GM18909 (cell line): Measurements from ENCODE around the gene PRR23E.

Source experiments
- ATAC-seq: cut with Tn5 transposase; IDR thresholded peaks from one replicate; pipeline ENCODE4 v1.9.1; 2021; ENCODE audit warnings: mild to moderate bottlenecking; ENCODE audit not compliant: unreplicated experiment, poor library complexity

Gene PRR23E

GRCh38 chr3:127206611-127207516, 13.9 kb downstream of the PRR23E start:
- no peak for ATAC-seq

GRCh38 chr3:127207727-127208482, 15.0 kb downstream of the PRR23E start:
- no peak for ATAC-seq

GRCh38 chr3:127208483-127209100, 15.7 kb downstream of the PRR23E start:
- no peak for ATAC-seq

GRCh38 chr3:127209155-127209839, 16.4 kb downstream of the PRR23E start:
- no peak for ATAC-seq

GRCh38 chr3:127209840-127210653, 17.1 kb downstream of the PRR23E start:
- no peak for ATAC-seq

- no peak for ATAC-seq
Observed at GRCh38 chr3:127210654-127210943, 17.7 kb downstream of the PRR23E start.

GRCh38 chr3:127211118-127212060, 18.5 kb downstream of the PRR23E start:
- no peak for ATAC-seq

GRCh38 chr3:127212231-127212630, 19.3 kb downstream of the PRR23E start:
- no peak for ATAC-seq

GRCh38 chr3:127212711-127213110, 19.8 kb downstream of the PRR23E start:
- ATAC-seq: no peak

- no peak for ATAC-seq
Observed at GRCh38 chr3:127213381-127213918, 20.5 kb downstream of the PRR23E start.

GRCh38 chr3:127214975-127215374, 22.0 kb downstream of the PRR23E start:
- ATAC-seq: no peak

- no peak for ATAC-seq
Observed at GRCh38 chr3:127215714-127216414, 22.9 kb downstream of the PRR23E start.

GRCh38 chr3:127216415-127217261, 23.7 kb downstream of the PRR23E start:
- peak; percentile 45 for ATAC-seq

GRCh38 chr3:127217596-127218453, 24.9 kb downstream of the PRR23E start:
- no peak for ATAC-seq

- no peak for ATAC-seq
Observed at GRCh38 chr3:127218454-127218922, 25.6 kb downstream of the PRR23E start.

- no peak for ATAC-seq
Observed at GRCh38 chr3:127220497-127220896, 27.6 kb downstream of the PRR23E start.
